Kidney glomerular epithelial cell (primary cell): ENCODE measurements around the gene RTN4RL2.

Source experiments
- DNase-seq: peaks from one replicate; lab custom pipeline; 2025; lab: John Stamatoyannopoulos, UW

Gene RTN4RL2

GRCh38 chr11:57481315-57481714 is 21.0 kb downstream of the RTN4RL2 start:
- no peak for DNase-seq

- DNase-seq = no peak
Measured at GRCh38 chr11:57481915-57482781, 21.8 kb downstream of the RTN4RL2 start.

DNA sequence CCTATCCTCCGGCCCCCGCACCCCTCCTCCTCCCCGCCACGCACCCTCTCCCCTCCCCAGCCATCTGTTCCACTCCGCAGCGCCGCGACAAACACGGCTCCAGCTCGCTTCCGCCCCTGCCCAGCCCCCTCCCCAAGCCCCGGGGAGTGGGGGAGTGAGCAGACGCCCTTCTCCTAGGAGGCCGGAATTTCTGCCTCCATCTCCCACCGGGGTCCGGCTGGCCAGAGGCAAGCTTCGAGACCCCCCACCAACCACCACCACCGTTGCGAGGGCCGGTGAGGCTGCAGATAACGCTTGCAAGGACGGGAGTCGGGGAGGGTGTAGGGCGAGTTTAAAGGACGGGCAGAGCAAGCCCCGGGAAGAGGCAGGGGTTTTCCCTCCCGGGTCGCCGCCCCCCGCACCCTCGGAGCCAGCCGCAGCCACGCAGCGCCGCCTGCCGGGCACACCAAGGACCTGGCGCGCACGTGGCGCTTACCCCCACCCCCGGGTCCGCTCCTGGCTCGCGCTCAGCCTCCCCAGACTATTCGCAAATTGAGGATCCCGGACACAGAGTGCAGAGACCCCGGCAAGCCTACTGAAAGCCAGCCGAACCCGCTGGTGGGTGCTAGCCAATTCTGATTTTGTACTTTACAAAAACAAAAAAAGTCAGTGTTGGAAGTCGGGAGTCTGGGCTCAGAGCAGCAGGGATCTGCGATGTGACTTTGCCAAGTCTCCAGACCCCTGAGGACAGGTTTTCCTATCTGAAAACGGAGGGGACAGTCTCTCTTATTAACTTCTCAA is 22.6 kb downstream of the RTN4RL2 start:
- DNase-seq = no peak

DNA sequence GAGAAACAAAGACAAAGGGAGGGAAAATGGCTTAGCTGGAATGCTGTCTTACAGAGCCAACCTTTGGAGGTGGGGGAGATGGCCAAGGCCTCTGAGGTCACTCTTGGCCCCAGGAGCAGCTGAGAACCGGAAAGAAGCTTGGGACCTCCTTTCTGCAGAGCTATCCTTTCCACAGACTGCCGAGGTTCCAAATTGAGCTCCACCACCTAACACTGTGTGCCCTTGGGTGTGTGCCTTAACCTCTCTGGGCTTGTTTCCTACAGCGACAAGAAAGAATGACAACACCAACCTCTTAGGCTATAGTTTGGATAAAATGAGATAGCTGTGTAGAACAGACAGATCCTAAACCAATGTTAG is 23.2 kb downstream of the RTN4RL2 start:
- no peak for DNase-seq

GRCh38 chr11:57484141-57484710 is 23.9 kb downstream of the RTN4RL2 start:
- no peak for DNase-seq

DNA sequence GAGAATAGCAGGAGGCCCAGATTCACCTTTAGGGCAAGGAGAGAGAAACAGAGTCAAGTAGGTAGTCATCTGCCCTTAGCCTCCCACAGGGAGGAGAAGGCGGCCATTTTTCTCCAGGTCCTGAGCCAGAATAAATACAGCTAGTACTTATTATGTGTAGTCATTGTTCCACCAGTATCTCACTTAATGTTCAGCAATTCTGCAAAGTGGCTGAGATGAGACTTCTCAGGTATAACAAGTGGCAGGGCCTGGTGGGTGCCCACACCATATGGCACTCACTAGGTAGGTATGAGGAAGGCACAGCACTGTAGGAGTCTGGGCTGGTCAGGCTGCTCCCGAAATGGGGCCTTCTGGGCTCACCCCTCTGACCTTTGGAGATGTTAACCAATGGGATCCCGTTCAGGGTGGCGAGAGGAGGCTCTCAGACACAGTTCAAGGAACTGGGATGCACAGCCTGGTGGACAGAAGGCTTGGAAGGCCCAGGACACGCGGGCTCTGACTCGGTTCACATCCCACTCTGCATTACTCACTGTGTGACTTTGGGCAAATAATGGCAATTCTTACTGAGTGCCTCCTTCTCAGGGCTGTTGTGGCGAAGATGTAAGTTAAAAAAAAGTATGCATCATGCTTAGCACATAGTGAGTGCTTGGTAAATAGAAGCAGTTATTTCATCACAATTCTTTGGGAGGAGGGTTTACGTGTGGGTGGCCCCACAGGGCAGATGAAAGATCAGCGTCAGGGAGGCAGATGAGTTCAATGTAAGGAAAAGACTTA is 25.1 kb downstream of the RTN4RL2 start:
- no peak for DNase-seq

GRCh38 chr11:57487021-57487778 is 26.9 kb downstream of the RTN4RL2 start:
- DNase-seq = no peak

DNA sequence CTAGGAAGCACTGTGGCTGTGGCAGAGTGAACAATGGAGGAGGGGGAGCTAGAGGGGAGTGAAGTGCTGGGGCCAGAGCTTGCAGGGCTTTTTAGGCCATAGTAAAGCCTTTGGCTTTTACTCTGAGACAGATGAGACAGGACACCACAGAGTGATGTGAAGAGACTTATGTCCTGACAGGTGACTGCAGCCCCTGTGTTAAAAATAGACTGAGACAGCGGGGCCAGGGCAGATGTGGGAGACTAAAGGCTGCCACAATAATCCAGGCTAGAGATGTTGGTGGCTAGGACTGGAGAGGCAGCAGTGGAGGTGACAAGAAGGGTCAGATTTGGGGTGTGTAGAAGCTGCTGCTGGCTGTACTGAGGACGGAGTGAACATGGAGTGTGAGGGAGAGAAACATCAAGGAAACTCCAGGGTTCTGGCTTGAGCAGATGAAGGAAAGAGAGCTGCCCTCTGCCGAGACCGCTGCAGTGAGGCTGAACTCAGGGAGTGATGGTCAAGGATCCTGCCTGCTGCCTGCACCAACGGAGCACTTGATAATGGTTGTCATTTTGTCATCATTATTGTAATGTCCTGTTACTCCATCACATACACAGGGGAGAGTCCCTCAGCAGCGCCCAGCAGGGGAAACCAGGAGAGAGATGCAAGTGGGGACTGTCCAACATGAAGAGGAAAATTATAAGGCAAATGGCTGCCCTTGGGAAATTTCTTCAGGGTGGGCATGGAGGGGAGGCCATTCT is 27.8 kb downstream of the RTN4RL2 start:
- DNase-seq = no peak

DNA sequence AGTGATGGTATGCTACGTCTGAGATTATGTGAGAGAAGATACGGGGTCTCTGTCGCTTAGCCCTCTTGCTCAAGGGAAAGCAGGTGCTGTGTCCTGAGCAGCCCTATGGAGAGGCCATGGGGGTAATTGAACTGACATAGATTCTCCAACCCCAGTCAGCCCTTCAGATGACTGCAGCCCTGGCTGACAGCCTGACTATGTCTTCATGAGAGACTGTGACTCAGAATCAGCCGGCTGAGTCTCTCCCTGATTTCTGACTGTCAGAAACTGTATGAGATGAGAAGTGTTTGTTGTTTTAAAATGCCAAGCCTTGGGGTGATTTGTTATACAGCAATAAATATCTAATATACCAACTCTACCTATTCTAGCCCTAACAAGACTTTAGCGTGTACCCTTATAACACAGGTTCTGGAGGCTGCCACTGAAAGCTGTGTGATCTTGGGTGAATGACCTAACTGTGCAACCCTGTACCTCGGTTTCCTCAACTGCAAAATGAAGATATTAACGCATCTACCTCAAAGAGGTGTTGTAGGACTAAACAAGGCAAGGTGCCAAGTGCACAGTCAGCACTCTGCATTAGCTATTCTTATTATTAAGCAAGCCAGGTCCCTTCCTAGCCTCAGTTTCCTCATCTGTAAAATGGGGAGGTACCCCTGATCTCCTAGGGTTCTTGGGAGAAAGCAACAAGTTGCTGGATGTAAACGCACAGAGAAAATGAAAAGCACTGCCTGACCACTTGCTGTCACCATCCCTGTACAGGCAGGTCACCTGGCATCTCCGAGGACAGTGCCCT is 30.3 kb downstream of the RTN4RL2 start:
- no peak for DNase-seq

GRCh38 chr11:57491371-57492061 is 31.2 kb downstream of the RTN4RL2 start:
- no peak for DNase-seq

DNA sequence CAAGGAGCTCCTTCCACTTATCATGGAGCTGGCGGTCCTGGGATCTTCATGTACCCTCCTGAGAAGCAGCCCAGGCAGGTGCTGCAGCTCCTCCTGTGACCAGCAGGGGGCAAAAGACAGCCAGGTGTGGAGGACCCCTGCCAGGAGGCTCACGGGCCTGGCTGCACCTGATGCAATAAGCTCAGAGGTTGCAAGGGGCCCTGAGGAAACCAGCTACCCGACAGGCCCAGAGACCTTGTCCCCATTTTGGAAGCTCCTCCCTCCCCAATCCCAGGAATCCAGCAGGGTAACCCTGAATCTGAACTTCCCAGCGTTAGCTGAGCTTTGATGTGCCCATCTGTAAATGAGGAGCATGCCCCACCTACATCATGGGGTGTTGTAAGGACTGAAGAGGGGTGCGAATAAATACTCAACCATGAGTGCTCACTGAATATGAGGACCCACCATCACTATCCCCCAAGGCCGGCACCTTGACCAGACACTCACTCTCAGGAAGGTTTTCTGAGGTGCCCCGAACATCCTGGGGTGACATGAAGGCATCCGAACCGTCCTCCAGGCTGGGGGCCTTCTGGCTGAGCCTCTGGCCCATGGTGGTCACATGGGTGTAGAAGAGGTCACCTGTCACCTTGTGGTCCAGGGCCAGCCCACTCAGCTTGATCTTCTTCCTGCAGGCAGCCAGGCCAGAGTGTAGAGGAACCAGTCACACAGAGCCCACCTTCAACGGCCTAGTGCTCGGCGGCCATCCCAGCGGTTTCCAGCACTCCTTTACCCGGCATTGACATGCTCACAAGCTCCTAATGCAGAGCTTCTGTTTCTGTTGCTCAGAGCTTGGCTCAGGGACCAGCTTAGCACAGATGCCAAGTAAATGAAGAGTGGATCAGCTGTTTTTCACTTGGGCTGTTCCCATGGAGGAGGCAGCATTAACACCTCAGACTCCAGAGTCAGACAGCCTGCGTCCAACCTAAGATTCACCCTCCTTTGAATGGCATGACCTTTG is 33.5 kb downstream of the RTN4RL2 start:
- no peak for DNase-seq

GRCh38 chr11:57496109-57496820 is 35.9 kb downstream of the RTN4RL2 start:
- DNase-seq = no peak

GRCh38 chr11:57497303-57498247 is 37.2 kb downstream of the RTN4RL2 start:
- no peak for DNase-seq

GRCh38 chr11:57498540-57498939 is 38.2 kb downstream of the RTN4RL2 start:
- DNase-seq = no peak

DNA sequence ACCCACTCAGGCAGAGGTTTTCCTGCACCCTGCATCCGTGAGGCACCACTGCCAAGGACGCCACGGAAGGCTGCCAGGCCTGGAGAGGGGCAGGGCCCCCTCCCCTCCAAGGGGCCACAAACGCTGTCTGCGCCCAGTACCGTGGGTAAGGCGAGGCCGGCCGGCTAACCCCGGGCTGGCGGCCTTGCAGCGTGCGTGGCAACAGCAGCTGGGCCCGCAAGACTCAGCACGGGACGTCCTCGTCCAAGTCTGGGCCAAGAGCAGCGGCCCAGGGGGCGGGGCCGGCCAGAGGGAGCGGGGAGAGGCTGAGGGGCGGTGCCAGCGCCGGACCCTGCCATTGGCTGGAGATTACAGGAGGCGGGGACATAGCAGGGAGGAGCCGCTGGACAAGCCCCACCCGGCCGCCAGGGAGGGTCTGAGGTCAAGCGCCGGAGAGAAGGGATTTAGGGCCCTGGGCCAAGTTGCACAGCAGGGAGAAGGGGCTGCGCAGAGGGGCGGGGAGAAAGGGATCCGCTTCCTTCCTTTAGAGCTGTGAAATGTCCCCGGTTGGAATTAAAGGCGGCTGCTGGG is 39.2 kb downstream of the RTN4RL2 start:
- peak; percentile 76 for DNase-seq

- no peak for DNase-seq
Measured at GRCh38 chr11:57499983-57500461, 39.7 kb downstream of the RTN4RL2 start.
